C4-2B (cell line): ENCODE data around the gene VSTM2L.

ENCODE experiments used
- H3K27ac ChIP-seq: fragments of 450-650 bp; 2 replicates; pipeline ENCODE4 v1.5.1; 2017
- CTCF ChIP-seq: fragments of 450-650 bp; conservative IDR thresholded peaks from 2 replicates; pipeline ENCODE4 v1.5.1; 2017; ENCODE audit warnings: mild to moderate bottlenecking
- ZFX ChIP-seq: fragments of 450-650 bp; IDR thresholded peaks from 2 replicates; pipeline ENCODE4 v1.6.1; 2017

Gene VSTM2L

GRCh38 chr20:37922016-37922415 lies 19.1 kb downstream of the VSTM2L start:
- TF ChIP-seq ZFX (no peak), CTCF (no peak)
- no peak overlapping the region for H3K27ac ChIP-seq

- H3K27ac ChIP-seq: no peak overlapping the region
Measured at GRCh38 chr20:37925265-37926165, 22.6 kb downstream of the VSTM2L start.

GRCh38 chr20:37926612-37927011 lies 23.7 kb downstream of the VSTM2L start:
- no peak for TF ChIP-seq CTCF
- TF ChIP-seq ZFX: no peak
- H3K27ac ChIP-seq: no peak overlapping the region

More at GRCh38 chr20:37925265-37926165, 22.6 kb downstream of the VSTM2L start:
- no peak for TF ChIP-seq ZFX
- TF ChIP-seq CTCF: no peak

- no peak for TF ChIP-seq ZFX
- no peak for TF ChIP-seq CTCF
- no peak overlapping the region for H3K27ac ChIP-seq
Measured at GRCh38 chr20:37927410-37928095, 24.6 kb downstream of the VSTM2L start.

GRCh38 chr20:37928996-37929682 lies 26.2 kb downstream of the VSTM2L start:
- H3K27ac ChIP-seq: no peak overlapping the region
- no peak for TF ChIP-seq CTCF
- no peak for TF ChIP-seq ZFX

GRCh38 chr20:37929683-37930014 lies 26.7 kb downstream of the VSTM2L start:
- no peak for TF ChIP-seq CTCF
- TF ChIP-seq ZFX: no peak
- H3K27ac ChIP-seq: no peak overlapping the region
